Ureter (tissue), 1 donor: ENCODE data around the gene FANK1. TPM values are rescaled to one million over a fixed set of nuclear protein-coding genes. Genes with fewer than 3 reads are reported as not detected.
"Not testable (repeated sequence)": the region's sequence is repeated elsewhere in the genome, so short reads cannot be mapped to it uniquely, and the experiment has no call there.

Experiments
- DNase-seq: peaks from one replicate; pipeline ENCODE4 v3.0.0-alpha.2; 2020; ENCODE audit warnings: low spot score
- total RNA-seq: library from RNA; stranded (reverse); gene quantifications from one replicate; pipeline ENCODE4 v1.2.4, GENCODE V29; 2023
- donor health status: DM: yes; HTN: yes; CAD: no.

FANK1 gene
- total RNA-seq, 1 donor from 2014 or later, result 6.3 TPM

- DNase-seq, result no peak
Measured at GRCh38 chr10:126021833-126022500, 125.6 kb downstream of the FANK1 start.

GRCh38 chr10:126022841-126023240 lies 126.5 kb downstream of the FANK1 start:
- DNase-seq, result no peak

GRCh38 chr10:126027692-126028091 lies 131.3 kb downstream of the FANK1 start:
- no peak for DNase-seq

- no peak for DNase-seq
Measured at GRCh38 chr10:126029999-126030398, 133.6 kb downstream of the FANK1 start.

GRCh38 chr10:126034586-126034985 lies 138.2 kb downstream of the FANK1 start:
- no peak for DNase-seq

- DNase-seq, result no peak
Measured at GRCh38 chr10:126036515-126036914, 140.2 kb downstream of the FANK1 start.

- DNase-seq, result no peak
Measured at GRCh38 chr10:126037946-126038345, 141.6 kb downstream of the FANK1 start.

GRCh38 chr10:126041117-126041516 lies 144.8 kb downstream of the FANK1 start:
- no peak for DNase-seq

GRCh38 chr10:126041804-126042231 lies 145.5 kb downstream of the FANK1 start:
- DNase-seq, result peak; percentile 87

- no peak for DNase-seq
Measured at GRCh38 chr10:126042354-126042753, 146.0 kb downstream of the FANK1 start.

GRCh38 chr10:126042906-126043305 lies 146.5 kb downstream of the FANK1 start:
- DNase-seq, result no peak

GRCh38 chr10:126043389-126043788 lies 147.0 kb downstream of the FANK1 start:
- DNase-seq, result no peak

GRCh38 chr10:126045861-126046260 lies 149.5 kb downstream of the FANK1 start:
- DNase-seq, result no peak

GRCh38 chr10:126046831-126047230 lies 150.5 kb downstream of the FANK1 start:
- DNase-seq, result no peak

- DNase-seq, result not testable (repeated sequence)
Measured at GRCh38 chr10:126047749-126048148, 151.4 kb downstream of the FANK1 start.

- no peak for DNase-seq
Measured at GRCh38 chr10:126049759-126050700, 153.7 kb downstream of the FANK1 start.

- no peak for DNase-seq
Measured at GRCh38 chr10:126052171-126052570, 155.8 kb downstream of the FANK1 start.

- no peak for DNase-seq
Measured at GRCh38 chr10:126054191-126054590, 157.8 kb downstream of the FANK1 start.

- DNase-seq, result no peak
Measured at GRCh38 chr10:126057494-126057893, 161.1 kb downstream of the FANK1 start.

- no peak for DNase-seq
Measured at GRCh38 chr10:126058104-126058503, 161.7 kb downstream of the FANK1 start.

- no peak for DNase-seq
Measured at GRCh38 chr10:126058507-126058906, 162.1 kb downstream of the FANK1 start.
